Measurements from ENCODE around the gene ESYT3.
"Not testable (repeated sequence)": the region's sequence is repeated elsewhere in the genome, so short reads cannot be mapped to it uniquely, and the experiment has no call there.

Gene ESYT3

GRCh38 chr3:138494607-138494929 lies 60.2 kb downstream of the ESYT3 start:
- no peak for DNase-seq

GRCh38 chr3:138495638-138496037 lies 61.2 kb downstream of the ESYT3 start:
- not testable (repeated sequence) for DNase-seq

- DNase-seq: no peak
Observed at GRCh38 chr3:138496436-138496835, 62.0 kb downstream of the ESYT3 start.

- DNase-seq: no peak
Observed at GRCh38 chr3:138497021-138497420, 62.6 kb downstream of the ESYT3 start.

GRCh38 chr3:138497851-138498250 lies 63.4 kb downstream of the ESYT3 start:
- DNase-seq: no peak

- no peak for DNase-seq
Observed at GRCh38 chr3:138498991-138499390, 64.6 kb downstream of the ESYT3 start.

- no peak for DNase-seq
Observed at GRCh38 chr3:138507524-138507923, 73.1 kb downstream of the ESYT3 start.

- DNase-seq: no peak
Observed at GRCh38 chr3:138509586-138509985, 75.2 kb downstream of the ESYT3 start.

- no peak for DNase-seq
Observed at GRCh38 chr3:138511945-138512344, 77.5 kb downstream of the ESYT3 start.

GRCh38 chr3:138513090-138513843 lies 78.9 kb downstream of the ESYT3 start:
- no peak for DNase-seq

- not testable (repeated sequence) for DNase-seq
Observed at GRCh38 chr3:138521445-138521844, 87.0 kb downstream of the ESYT3 start.

Data from NCI-H1930 (cell line).